Thymus (tissue), 2 donors: ENCODE data around the gene ASZ1. TPM values are rescaled to one million over a fixed set of nuclear protein-coding genes. Genes with fewer than 3 reads are reported as not detected.

Experiments used
- polyA plus RNA-seq: library from polyadenylated mRNA; stranded (reverse); fragments of 200-250 nt; gene quantifications from one replicate; pipeline ENCODE4 v1.2.3, GENCODE V29; 2013
- total RNA-seq: library from RNA; stranded (reverse); fragments of 120-200 nt; gene quantifications from one replicate; pipeline ENCODE4 v1.2.4, GENCODE V29; 2013
- donor health status: healthy.

The ASZ1 gene
- total and polyA plus RNA-seq, 2 donors = 0.09 TPM; not detected in 1

Other genes with a start within 250 kb of the ASZ1 start
- gene WNT2, start 104.4 kb downstream of the ASZ1 start, total RNA-seq = 0.24 TPM
- 0.14 TPM for gene WNT2, start 104.4 kb downstream of the ASZ1 start, polyA plus RNA-seq
- gene CFTR, start 52.5 kb upstream of the ASZ1 start, total RNA-seq = 0.28 TPM
- 0.34 TPM for gene CFTR, start 52.5 kb upstream of the ASZ1 start, polyA plus RNA-seq